GM19397 (cell line): ENCODE data around the gene PATJ.

Experiments used
- ATAC-seq: cut with Tn5 transposase; IDR thresholded peaks from one replicate; pipeline ENCODE4 v1.9.1; 2021; ENCODE audit warnings: mild to moderate bottlenecking, moderate library complexity; ENCODE audit not compliant: unreplicated experiment

PATJ gene

GRCh38 chr1:62038594-62039284 lies 296.5 kb downstream of the PATJ start:
- ATAC-seq: no peak

DNA sequence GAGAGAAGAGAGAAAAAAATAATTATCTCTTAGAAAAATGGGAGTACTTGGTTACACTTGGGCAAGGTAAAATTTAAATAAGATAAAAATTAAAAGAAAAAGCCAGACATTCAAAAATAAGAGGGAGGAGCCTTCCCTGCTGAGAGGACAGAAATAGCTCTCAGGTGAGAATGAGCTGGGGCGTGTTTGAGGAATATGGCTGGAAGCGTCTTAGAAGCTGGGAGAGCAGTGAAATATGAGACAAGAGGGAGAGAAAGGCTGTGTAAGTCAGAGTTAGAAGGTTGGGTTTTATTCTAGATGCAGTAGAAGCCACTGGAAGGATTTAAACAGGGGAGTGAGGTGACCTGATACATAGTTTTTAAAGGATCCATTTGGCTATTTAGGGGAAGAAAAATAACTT lies 298.2 kb downstream of the PATJ start:
- ATAC-seq: no peak

DNA sequence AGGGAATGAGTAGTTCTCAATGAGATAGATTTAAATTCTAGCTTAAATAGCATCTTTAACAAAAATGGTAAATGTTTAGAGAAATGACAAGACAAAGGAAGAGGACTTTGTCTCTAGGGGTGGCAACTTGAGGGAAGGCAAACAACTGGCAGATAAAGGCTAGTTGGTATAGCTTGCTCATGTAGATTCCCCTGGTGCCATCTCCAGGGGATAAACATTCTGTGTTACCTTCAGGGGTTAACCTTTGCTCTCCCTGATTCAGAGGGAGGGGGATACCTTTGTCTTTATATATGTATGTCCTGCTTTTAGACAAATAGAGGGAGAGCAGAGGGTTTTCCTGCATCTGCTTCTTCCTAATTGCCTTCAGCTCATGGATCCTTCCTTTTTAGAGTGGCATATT lies 298.7 kb downstream of the PATJ start:
- no peak for ATAC-seq

DNA sequence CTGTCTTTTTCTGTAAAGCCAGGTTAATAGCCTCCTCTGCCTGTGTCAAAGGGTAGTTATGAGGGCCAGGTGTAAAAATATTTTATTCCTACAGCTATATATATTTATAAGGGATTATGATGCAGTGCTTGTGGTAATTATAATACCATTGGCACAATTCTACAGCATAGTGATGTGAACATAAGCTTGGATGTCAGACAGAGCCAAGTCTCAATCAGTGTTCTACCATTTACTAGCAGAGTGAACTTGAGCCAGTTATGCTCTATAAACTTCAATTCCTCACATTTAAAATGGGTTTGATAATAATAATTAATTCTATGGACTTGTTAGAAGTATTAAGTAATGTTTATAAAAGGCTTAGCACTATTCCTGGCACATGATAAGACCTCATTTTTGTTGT lies 300.9 kb downstream of the PATJ start:
- no peak for ATAC-seq

DNA sequence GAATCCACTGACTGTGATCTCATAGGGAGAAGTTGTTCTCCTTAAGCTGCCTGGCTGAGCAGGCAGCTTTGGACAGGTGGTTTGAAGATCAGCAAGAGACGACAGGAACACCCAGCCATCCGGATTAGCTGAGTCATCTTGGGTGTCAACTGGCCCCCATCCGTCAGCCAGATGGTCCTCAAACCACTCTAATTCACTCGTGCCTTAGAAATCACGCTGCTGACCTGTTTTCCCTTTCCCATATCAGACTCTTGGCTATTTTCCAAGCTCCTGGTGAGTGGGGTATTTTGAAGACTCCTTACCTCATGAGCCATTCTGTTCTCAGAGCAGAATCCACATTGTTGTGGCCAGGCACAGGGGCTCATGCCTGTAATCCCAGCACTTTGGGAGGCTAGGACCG lies 303.3 kb downstream of the PATJ start:
- no peak for ATAC-seq

DNA sequence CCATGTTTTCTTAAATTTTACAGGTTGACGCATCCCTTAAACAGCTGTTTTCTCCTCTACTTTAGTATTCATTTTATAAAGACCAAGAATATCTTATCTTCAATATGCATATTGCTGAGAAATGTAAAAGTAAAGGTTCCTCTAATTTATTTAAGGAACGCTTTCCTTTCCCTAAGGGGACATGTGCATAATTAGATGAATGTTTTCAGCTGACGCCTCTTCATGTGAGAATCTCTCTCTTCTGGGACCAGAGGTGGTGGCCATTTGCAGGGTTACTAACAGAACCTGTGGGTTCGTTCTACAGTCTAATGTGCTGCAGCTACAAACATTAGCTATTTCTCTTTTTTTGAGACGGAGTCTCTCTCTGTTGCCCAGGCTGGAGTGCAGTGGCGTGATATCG lies 304.6 kb downstream of the PATJ start:
- no peak for ATAC-seq

GRCh38 chr1:62050165-62050564 lies 307.9 kb downstream of the PATJ start:
- no peak for ATAC-seq

- ATAC-seq: no peak
These were observed 310.7 kb downstream of the PATJ start for GRCh38 chr1:62052946-62053345.

- ATAC-seq: no peak
These were observed 311.9 kb downstream of the PATJ start for GRCh38 chr1:62054188-62054587.

- no peak for ATAC-seq
These were observed 314.9 kb downstream of the PATJ start for GRCh38 chr1:62057230-62057629.

DNA sequence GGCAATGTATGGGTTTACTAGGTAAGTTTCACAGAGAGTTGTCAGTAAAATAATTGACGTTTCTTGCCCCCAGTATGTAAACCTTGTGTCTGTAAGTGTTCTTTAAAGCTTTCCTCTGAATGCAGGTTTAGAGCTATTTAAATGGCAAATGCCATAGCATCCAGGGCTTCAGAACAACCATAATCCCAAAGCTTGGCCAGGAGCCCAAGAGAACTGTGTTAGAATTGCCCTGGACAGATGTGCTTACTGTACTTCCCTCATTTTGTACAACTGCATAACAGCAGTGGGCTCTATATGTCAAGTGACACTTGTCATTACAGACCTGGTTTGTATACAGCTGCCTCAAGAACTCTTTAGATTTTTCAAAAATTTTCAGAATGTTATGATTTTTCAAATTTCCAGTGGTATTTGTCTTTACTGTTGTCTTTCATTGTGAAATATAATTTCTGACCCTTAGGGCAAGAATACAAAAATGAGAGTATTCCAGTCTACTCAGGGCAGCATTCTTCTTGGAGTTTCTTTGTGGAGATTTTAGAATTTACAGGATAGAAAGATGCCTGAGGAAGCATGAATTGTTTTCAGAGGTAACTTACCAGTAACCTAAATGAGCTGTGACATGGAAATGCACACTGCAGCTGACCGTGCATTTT lies 315.5 kb downstream of the PATJ start:
- no peak for ATAC-seq

GRCh38 chr1:62058956-62059355 lies 316.7 kb downstream of the PATJ start:
- ATAC-seq: no peak

DNA sequence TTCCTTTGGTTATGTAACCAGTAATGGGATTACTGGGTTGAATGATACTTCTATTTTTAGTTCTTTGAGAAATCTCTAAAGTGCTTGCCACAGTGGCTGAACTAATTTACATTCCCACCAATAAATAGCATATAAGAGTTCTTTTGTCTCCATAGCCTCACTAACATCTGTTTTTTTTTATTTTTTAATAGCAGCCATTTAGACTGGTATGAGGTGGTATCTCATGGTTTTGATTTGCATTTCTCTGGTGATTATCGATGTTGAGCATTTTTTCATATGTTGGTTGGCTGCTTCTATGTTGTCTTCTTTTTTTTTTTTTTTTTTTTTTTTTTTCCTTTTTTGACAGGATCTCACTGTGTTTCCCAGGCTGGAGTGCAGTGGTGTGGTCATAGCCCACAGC lies 319.8 kb downstream of the PATJ start:
- no peak for ATAC-seq

GRCh38 chr1:62064829-62065407 lies 322.6 kb downstream of the PATJ start:
- no peak for ATAC-seq

DNA sequence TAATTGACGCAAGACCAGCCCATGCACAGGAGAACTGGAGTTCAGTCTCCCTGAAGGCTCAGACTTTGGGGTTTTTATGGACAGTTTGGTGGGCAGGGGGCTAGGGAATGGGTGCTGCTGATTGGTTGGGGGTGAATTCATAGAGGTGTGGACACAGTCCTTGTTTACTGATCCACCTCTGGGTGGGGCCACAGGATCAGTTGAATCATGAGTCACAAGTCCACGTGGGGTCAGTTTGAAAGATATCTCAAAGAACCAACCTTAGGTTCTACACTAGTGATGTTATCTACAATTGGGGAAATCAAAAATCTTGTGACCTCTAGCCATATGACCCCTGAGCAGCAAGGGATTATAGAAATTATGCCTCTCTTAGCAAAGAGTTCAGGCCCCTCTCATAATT lies 324.4 kb downstream of the PATJ start:
- no peak for ATAC-seq

DNA sequence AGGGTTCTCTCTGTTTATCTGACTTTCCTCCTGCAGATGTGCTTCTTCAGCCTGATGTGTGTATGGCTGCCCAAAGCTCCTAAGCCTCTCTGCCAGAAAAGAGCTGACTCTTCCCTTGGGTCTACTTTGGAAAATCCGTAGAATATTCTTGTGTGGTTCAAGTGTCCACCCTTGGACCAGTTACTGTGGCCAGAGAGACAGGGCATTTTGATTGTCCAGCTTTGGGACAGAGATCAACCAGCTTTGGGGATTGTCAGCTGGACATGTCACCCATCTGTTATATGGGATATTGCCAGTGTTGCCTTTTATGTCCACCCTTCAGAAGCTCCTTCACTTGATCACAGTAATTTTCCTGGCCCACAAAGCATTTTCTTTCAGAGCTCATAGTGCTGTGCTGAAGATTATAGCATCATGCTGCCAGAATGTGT lies 326.1 kb downstream of the PATJ start:
- ATAC-seq: no peak

- ATAC-seq: no peak
These were observed 326.7 kb downstream of the PATJ start for GRCh38 chr1:62068978-62069377.

DNA sequence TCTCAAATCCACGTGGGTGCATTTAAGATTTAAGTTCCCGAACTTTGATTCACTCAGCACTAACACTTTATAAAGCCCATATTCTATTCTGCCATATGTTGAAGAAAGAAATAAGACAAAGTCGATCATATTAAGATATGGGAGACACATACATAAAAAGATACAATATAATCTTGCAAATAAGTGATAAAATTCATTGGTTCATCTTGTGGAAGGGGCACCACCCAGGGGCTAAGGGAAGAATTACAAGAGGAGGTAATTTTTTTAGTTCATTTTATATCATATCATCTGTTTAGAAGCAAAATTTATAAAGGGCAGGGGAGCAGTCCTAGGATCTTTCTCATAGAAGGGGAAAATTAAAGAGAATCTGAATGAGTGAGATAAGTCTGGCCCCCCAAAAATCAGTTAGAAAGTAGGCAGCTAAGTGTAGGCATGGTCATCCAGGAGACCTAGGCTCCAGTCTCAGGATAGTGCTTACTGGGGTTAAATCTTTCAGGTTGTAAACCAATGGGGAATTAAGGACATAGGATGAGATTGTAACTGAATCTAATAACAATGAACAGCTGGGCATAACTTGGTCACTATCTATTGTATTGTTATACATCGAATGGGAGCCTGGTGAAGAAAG lies 328.2 kb downstream of the PATJ start:
- no peak for ATAC-seq

- ATAC-seq: no peak
These were observed 329.4 kb downstream of the PATJ start for GRCh38 chr1:62071695-62072094.

GRCh38 chr1:62076286-62076685 lies 334.0 kb downstream of the PATJ start:
- ATAC-seq: no peak

DNA sequence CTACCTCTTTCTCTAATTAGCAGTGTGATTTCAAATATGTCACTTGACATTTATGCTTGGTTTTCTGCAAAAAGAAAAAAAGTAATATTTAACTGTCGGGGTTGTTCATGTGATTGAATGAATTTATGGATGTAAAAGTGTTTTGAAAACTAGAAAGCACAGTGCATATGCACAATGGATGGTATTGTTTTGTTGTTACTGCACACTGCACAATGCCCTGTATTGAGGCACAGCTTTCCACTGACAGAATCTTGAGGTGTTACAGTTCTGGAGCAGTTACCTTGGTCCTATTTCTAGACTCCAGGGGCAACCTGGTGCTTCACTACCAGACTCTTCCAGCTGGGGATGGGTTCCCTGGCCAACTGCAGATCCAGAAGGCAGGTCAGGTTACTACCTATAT lies 335.5 kb downstream of the PATJ start:
- no peak for ATAC-seq
